GM19455 (cell line): ENCODE results near the gene RPL10L.

Source experiments
- ATAC-seq: cut with Tn5 transposase; IDR thresholded peaks from one replicate; pipeline ENCODE4 v1.9.1; 2021; ENCODE audit not compliant: unreplicated experiment

Gene RPL10L

DNA sequence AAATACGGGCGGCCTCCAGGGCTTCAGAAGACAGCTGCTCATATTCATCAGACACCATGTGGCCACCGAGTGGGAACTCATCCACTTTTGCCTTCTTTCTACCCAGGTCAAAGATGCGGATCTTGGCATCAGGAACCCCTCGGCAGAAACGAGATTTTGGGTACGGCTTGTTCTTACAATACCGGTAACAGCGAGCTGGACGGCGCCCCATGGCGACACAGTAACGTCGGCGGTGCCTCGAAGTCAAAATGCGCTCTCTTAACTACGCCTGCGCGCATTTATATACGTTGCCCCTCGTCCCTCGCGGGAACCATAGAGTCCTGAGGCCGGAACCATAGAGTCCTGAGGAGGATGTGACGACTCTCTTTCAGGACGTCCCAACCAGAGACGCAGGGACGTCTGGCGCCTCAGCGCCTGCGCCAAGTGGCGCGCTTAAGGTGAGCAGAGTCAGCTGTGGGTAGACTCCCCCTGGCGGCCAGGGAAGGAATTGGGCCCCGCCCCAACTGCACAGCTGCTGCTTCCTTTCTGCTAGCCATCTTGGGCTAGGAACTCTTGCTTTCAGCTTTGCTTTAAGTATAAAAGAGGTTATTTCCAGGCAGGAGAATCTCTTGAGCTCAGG lies at the start of gene RPL10L:
Gene RPL10L (minus strand): TSS at position 256 of the 619 bp plus-strand sequence. CDS start 45 bp downstream, at position 211.
- ATAC-seq, result no peak

DNA sequence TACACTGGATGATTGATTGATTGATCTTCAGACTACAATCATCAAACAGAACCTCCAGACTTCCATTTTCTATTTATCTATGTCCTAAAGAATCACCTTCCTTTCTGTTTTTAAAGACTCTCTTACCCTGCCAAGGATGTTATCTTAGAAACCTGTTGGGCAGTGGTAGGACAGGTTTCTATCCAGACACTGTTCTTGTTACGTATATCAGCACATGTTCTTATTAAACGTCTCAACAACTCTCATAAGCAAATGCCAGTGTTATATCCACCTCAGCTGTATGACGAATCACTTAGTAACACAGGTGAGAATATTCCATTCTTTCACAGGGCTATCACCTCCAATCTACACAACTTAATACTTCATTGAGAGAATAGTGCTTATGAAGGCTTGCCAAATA lies 40.2 kb upstream of the RPL10L start:
- no peak for ATAC-seq

DNA sequence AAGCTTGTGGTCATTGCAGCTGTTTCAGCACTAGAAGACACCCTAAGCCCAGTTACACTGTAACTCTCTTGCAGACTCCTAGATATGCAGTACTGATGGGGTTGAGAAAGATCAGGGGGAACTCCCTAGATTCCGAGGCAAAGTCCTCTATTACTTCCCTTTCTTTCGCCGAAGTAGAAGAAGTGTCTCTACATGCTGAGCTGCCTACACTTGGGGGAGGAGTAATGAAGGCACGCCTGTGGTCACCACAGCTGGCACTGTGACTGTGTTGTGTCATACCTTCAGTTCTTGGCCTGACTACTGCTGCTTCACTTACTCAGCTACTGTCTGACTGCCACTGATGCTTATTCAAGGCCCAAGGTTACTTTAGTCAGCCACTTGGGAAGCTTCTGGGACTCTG lies 35.1 kb upstream of the RPL10L start:
- no peak for ATAC-seq

- ATAC-seq, result no peak
Observed at GRCh38 chr14:46672128-46672527, 20.5 kb upstream of the RPL10L start.

GRCh38 chr14:46663382-46663781 lies 11.8 kb upstream of the RPL10L start:
- ATAC-seq, result no peak

GRCh38 chr14:46661728-46662127 lies 10.1 kb upstream of the RPL10L start:
- ATAC-seq, result no peak

GRCh38 chr14:46653031-46653755 lies 1.6 kb upstream of the RPL10L start:
- no peak for ATAC-seq

DNA sequence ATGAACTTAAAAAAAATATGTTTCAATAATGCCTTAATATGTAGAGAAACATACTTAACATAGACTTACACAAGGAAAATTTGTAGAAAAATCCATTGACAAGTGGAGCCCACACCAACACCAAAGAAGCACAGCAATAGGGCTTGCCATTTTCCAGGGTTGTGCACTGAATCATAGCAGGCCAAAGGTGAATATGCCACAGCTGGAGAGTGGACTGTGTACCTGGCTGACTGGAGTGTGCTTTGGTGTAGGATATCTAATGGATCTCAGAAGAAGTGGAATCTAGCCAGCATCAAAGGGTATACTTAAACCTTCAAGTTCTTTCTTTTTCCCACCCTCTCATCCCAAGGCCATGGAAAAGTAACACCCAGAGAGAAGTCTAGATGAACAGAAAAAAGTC lies 4.8 kb downstream of the RPL10L start:
- ATAC-seq, result no peak

- ATAC-seq, result no peak
Observed at GRCh38 chr14:46626876-46627275, 24.7 kb downstream of the RPL10L start.
